Progenitor cell of endocrine pancreas (in vitro differentiated cells): Measurements from ENCODE around the gene ATP8A2. TPM values are rescaled to one million over a fixed set of nuclear protein-coding genes. Genes with fewer than 3 reads are reported as not detected.

Source experiments
- DNase-seq: peaks from one replicate; pipeline ENCODE4 v3.0.0; 2021; ENCODE audit warnings: low spot score; ENCODE audit not compliant: unreplicated experiment
- H3K27ac Mint-ChIP-seq: 2 replicates; pipeline ENCODE4 v1.8.0; 2021; ENCODE audit warnings: mild to moderate bottlenecking, moderate library complexity, mixed read lengths
- H3K27me3 Mint-ChIP-seq: 2 replicates; pipeline ENCODE4 v1.8.0; 2021; ENCODE audit warnings: mixed read lengths
- H3K36me3 Mint-ChIP-seq: 2 replicates; pipeline ENCODE4 v1.8.0; 2022; ENCODE audit warnings: mixed read lengths; ENCODE audit not compliant: insufficient read depth
- H3K4me1 Mint-ChIP-seq: 2 replicates; pipeline ENCODE4 v1.8.0; 2021; ENCODE audit warnings: low read depth, mixed read lengths
- H3K4me3 Mint-ChIP-seq: 2 replicates; pipeline ENCODE4 v1.8.0; 2021; ENCODE audit warnings: low read depth, mild to moderate bottlenecking, moderate library complexity, mixed read lengths
- H3K9me3 Mint-ChIP-seq: 2 replicates; pipeline ENCODE4 v1.8.0; 2021; ENCODE audit warnings: low read depth, mixed read lengths
- total RNA-seq: library from RNA; stranded (reverse); gene quantifications from 2 replicates; pipeline ENCODE4 v1.2.1, GENCODE V29; 2021
- TF ChIP-seq, protein P1 (sequence below): fragments of 200-600 bp; sonication (generic); IDR thresholded peaks from one replicate; pipeline ENCODE4 v1.5.0; 2021; ENCODE audit warnings: antibody characterized with exemption, mild to moderate bottlenecking; ENCODE audit not compliant: unreplicated experiment

ATP8A2 gene
- total RNA-seq, 1 donor from 2014 or later = 0.38 TPM

DNA sequence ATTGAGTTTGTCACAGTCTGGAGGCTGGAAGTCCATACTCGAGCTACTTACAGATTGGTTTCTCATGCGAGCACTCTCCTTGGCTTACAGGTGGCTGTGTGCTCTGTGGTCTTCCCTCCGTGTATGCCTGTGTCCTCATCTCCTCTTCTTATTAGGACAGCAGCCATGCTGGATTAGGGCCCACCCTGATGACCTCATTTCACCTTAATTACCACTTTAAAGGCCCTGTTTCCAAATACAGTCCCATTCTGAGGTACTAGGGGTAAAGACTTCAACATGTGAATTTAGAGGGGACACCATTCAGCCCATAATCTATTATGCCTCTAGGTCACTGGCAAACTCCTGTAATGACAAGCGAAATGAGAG lies 639.4 kb downstream of the ATP8A2 start:
- Mint-ChIP-seq H3K4me1 (peaks cover 8% of the 10 kb centered on the region), H3K27ac (no peak overlapping the region), H3K36me3 (no peaks in the 10 kb centered on the region), H3K27me3 (peaks cover 3% of the 10 kb centered on the region), H3K4me3 (no peak overlapping the region), H3K9me3 (peaks cover 7% of the 10 kb centered on the region)
- no peak for DNase-seq
- TF ChIP-seq, protein P1, sequence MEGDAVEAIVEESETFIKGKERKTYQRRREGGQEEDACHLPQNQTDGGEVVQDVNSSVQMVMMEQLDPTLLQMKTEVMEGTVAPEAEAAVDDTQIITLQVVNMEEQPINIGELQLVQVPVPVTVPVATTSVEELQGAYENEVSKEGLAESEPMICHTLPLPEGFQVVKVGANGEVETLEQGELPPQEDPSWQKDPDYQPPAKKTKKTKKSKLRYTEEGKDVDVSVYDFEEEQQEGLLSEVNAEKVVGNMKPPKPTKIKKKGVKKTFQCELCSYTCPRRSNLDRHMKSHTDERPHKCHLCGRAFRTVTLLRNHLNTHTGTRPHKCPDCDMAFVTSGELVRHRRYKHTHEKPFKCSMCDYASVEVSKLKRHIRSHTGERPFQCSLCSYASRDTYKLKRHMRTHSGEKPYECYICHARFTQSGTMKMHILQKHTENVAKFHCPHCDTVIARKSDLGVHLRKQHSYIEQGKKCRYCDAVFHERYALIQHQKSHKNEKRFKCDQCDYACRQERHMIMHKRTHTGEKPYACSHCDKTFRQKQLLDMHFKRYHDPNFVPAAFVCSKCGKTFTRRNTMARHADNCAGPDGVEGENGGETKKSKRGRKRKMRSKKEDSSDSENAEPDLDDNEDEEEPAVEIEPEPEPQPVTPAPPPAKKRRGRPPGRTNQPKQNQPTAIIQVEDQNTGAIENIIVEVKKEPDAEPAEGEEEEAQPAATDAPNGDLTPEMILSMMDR = no peak

DNA sequence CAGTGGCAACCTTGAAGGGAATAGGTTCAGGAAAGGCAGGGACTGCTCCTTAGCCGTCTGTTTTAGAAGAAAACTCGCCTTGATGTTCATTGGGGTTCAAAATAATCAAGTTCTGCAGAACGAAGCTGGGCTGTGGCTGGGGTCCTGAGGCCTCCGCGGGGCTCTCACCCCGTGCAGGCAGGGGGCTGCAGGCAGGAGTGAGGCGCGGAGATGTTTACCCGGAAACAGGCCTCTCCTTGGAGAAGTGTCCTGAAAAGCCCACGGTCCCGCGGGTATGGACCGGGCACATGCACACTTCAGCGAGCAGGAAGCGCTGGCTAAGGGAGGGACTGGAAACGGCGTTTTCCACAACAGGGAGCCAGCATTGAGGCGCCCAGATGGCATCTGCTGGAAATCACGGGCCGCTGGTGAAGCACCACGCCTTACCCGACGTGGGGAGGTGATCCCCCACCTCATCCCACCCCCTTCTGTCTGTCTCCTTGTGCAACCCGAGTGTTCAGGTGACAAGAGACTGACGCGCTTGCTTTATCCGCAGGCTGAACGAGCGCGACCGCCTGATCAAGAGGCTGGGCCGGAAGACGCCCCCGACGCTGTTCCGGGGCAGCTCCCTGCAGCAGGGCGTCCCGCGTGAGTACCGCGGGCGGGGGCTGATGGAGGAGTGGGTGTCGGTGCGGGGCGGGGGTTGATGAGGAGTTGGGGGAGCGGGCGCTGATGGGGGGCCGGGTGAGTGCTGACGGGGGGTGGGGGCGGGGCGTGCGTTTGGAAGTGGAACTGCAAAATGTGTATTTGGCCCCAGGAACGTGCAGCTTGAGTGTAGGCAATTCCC lies 640.4 kb downstream of the ATP8A2 start:
- TF ChIP-seq, protein P1 = no peak
- H3K4me3 Mint-ChIP-seq = no peak overlapping the region
- H3K27me3 Mint-ChIP-seq = peaks cover 6% of the 10 kb centered on the region
- no peak overlapping the region for H3K27ac Mint-ChIP-seq
- H3K36me3 Mint-ChIP-seq = no peaks in the 10 kb centered on the region
- no peak for DNase-seq
- peaks cover 5% of the 10 kb centered on the region for H3K9me3 Mint-ChIP-seq
- H3K4me1 Mint-ChIP-seq = peaks cover 8% of the 10 kb centered on the region

DNA sequence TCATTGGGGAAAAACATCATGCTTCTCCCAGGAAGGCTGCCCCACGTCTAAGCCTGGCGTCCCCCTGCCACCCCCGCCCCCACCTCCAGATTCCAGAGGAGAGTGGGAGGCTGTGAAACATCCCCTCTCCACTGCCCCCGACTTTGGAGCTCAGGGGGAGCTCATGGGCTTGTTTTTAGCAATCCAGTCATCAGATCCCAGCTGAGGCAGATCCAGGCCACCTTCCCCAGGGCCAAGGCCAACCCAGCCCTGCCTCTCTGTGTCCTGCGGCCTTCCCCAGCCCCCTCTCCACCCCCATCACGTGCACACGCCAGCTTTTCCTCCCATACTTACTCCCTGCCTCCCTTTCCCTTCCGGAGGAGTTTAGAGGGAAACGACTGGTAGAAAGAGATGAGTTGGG lies 641.2 kb downstream of the ATP8A2 start:
- Mint-ChIP-seq H3K27me3 (peaks cover 12% of the 10 kb centered on the region), H3K27ac (no peak overlapping the region), H3K4me1 (peaks cover 8% of the 10 kb centered on the region), H3K9me3 (peaks cover 5% of the 10 kb centered on the region), H3K4me3 (no peak overlapping the region), H3K36me3 (no peaks in the 10 kb centered on the region)
- DNase-seq = no peak
- TF ChIP-seq, protein P1 = no peak

DNA sequence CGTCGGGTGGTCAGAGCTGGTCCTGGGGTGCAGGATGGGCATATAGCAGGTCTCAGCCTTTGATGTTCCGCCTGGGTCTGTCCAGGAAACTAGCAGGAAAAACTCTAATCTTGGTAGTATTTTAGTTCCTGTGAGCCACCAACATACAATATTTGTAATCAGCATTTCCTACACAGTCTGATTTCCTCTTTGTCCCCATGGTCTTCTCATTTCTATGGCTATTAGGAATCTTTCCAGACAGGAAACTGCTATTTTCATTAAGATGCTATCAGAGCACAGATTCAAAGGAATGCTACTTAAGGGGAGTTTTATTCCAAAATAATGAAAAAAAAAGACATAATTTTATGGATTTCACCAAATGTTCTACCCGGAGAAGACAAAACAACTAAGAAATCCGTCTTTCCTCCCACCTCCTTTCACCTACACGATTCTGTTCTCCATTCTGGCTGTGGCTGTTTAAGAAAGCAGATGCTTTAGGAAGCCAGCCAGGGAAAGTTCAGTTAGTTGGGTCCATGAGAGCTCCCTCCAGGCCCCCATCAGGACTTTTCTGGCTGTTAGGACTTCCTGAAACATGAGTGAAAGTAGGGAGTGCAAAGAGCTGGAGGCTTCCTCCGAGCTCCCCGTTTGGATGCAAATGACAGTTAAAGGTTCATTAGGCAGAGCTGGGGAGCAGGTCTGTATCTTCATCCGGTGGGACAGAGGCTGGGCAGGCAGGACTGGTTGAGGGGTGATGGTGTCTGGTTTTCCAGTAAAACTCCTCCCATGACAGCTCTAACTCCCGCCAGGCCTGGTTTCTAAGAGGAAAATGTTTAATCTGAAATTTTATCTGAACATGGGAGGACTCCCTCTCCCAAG lies 643.7 kb downstream of the ATP8A2 start:
- Mint-ChIP-seq H3K4me3 (no peak overlapping the region), H3K36me3 (no peaks in the 10 kb centered on the region), H3K27ac (no peak overlapping the region), H3K4me1 (peaks cover 13% of the 10 kb centered on the region), H3K27me3 (peaks cover 17% of the 10 kb centered on the region), H3K9me3 (peaks cover 5% of the 10 kb centered on the region)
- no peak for DNase-seq
- TF ChIP-seq, protein P1 = no peak

DNA sequence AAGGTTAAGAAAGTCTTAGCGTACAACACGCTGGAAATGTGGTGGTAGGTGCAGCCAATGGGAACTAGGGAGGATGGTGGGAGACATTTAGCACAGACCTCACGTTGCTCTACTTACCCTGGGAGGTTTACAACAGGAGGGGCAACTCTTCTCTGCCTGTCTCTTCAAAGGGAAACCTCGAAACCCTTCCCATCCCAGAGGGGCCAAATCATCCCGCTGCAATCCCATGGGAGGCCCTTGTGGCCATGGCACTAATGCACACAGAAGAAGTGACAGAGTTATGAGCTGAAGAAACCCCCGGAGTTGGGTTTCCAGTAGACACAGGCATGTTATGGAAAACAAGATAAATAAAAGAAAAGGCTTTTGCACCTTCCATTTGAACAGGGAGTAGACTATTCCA lies 644.4 kb downstream of the ATP8A2 start:
- Mint-ChIP-seq H3K9me3 (peaks cover 5% of the 10 kb centered on the region), H3K27ac (no peak overlapping the region), H3K36me3 (no peaks in the 10 kb centered on the region), H3K4me1 (peaks cover 16% of the 10 kb centered on the region), H3K27me3 (peaks cover 23% of the 10 kb centered on the region), H3K4me3 (no peak overlapping the region)
- no peak for DNase-seq
- TF ChIP-seq, protein P1 = no peak
